Measurements from ENCODE around the gene KRTAP15-1. TPM values are rescaled to one million over a fixed set of nuclear protein-coding genes. Genes with fewer than 3 reads are reported as not detected.

The KRTAP15-1 gene
- polyA plus RNA-seq, 10 donors, result not detected

DNA sequence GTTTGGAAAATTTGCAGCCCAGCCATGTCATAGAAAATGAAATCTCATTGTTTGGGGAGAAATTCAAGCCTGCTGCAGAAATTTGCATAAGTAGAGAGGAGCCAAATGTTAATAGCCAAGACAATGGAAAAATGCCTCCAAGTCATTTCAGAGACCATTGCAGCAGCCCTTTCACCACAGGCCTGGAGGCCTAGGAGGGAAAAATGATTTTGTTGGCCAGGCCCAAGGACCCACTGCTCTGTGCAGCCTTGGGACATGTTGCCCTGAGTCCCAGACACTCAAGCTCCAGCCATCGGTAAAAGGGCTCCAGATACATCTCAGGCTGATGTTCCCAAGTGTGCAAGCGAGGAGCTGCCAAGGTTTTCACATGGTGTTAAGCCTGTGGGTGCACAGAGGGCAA, 46.1 kb downstream of the KRTAP15-1 start:
- DNase-seq, result no peak

DNA sequence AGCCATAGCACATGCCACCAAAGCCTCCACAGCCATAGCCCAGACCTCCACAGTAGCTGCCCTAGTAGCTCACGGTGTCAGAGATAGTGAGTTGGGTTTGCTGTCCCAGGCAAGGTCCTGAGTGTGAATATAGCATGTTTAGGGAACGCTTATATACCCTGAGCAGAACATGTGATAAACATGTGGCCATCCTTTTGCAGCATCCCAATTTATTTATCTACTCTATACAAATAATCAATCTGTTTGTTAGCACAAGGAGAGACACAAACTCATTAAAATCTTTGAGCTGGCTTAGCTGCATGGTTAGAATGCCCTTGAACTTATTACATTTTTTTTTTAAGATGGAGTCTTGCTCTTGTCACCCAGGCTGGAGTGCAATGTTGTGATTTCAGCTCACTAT, 47.3 kb downstream of the KRTAP15-1 start, which contains the start of gene KRTAP19-2:
TSS of gene KRTAP19-2 (minus strand) at position 101 of the 400 bp plus-strand sequence. CDS start at position 13, 88 bp downstream.
- no peak for DNase-seq

Other genes with a start within 250 kb of the KRTAP15-1 start
- 1 to 10 TPM in 2 of 10 donors, not detected in 8; 3.2 to 6.4 TPM for gene CLDN8, start 224.2 kb upstream of the KRTAP15-1 start, polyA plus RNA-seq (ENCODE audit: insufficient read length in 10 of 10)
- gene KRTAP24-1, start 157.3 kb upstream of the KRTAP15-1 start, polyA plus RNA-seq (ENCODE audit: insufficient read length in 10 of 10), result not detected
- not detected for gene KRTAP25-1, start 150.8 kb upstream of the KRTAP15-1 start, polyA plus RNA-seq (ENCODE audit: insufficient read length in 10 of 10)
- not detected for gene KRTAP26-1, start 120.0 kb upstream of the KRTAP15-1 start, polyA plus RNA-seq (ENCODE audit: insufficient read length in 10 of 10)
- gene KRTAP27-1, start 102.6 kb upstream of the KRTAP15-1 start, polyA plus RNA-seq (ENCODE audit: insufficient read length in 10 of 10), result not detected
- gene KRTAP23-1, start 91.7 kb upstream of the KRTAP15-1 start, polyA plus RNA-seq (ENCODE audit: insufficient read length in 10 of 10), result not detected
- gene KRTAP13-2, start 68.0 kb upstream of the KRTAP15-1 start, polyA plus RNA-seq (ENCODE audit: insufficient read length in 10 of 10), result not detected
- not detected for gene KRTAP13-1, start 44.2 kb upstream of the KRTAP15-1 start, polyA plus RNA-seq (ENCODE audit: insufficient read length in 10 of 10)
- not detected for gene KRTAP13-3, start 14.3 kb upstream of the KRTAP15-1 start, polyA plus RNA-seq (ENCODE audit: insufficient read length in 10 of 10)
- gene KRTAP13-4, start 10.1 kb upstream of the KRTAP15-1 start, polyA plus RNA-seq (ENCODE audit: insufficient read length in 10 of 10), result not detected
- not detected for gene KRTAP19-1, start 40.1 kb downstream of the KRTAP15-1 start, polyA plus RNA-seq (ENCODE audit: insufficient read length in 10 of 10)
- not detected for gene KRTAP19-2, start 47.2 kb downstream of the KRTAP15-1 start, polyA plus RNA-seq (ENCODE audit: insufficient read length in 10 of 10)
- not detected for gene KRTAP19-3, start 51.7 kb downstream of the KRTAP15-1 start, polyA plus RNA-seq (ENCODE audit: insufficient read length in 10 of 10)
- not detected for gene KRTAP19-4, start 56.9 kb downstream of the KRTAP15-1 start, polyA plus RNA-seq (ENCODE audit: insufficient read length in 10 of 10)
- gene KRTAP19-5, start 61.9 kb downstream of the KRTAP15-1 start, polyA plus RNA-seq (ENCODE audit: insufficient read length in 10 of 10), result not detected
- gene KRTAP19-6, start 101.6 kb downstream of the KRTAP15-1 start, polyA plus RNA-seq (ENCODE audit: insufficient read length in 10 of 10), result not detected
- not detected for gene KRTAP19-7, start 121.0 kb downstream of the KRTAP15-1 start, polyA plus RNA-seq (ENCODE audit: insufficient read length in 10 of 10)
- gene KRTAP22-2, start 150.1 kb downstream of the KRTAP15-1 start, polyA plus RNA-seq (ENCODE audit: insufficient read length in 10 of 10), result not detected
- gene KRTAP6-3, start 152.2 kb downstream of the KRTAP15-1 start, polyA plus RNA-seq (ENCODE audit: insufficient read length in 10 of 10), result not detected
- gene KRTAP6-2, start 158.6 kb downstream of the KRTAP15-1 start, polyA plus RNA-seq (ENCODE audit: insufficient read length in 10 of 10), result not detected
- not detected for gene KRTAP22-1, start 160.8 kb downstream of the KRTAP15-1 start, polyA plus RNA-seq (ENCODE audit: insufficient read length in 10 of 10)
- not detected for gene KRTAP6-1, start 173.7 kb downstream of the KRTAP15-1 start, polyA plus RNA-seq (ENCODE audit: insufficient read length in 10 of 10)
- not detected for gene KRTAP20-1, start 176.2 kb downstream of the KRTAP15-1 start, polyA plus RNA-seq (ENCODE audit: insufficient read length in 10 of 10)
- gene KRTAP20-4, start 180.4 kb downstream of the KRTAP15-1 start, polyA plus RNA-seq (ENCODE audit: insufficient read length in 10 of 10), result not detected
- gene KRTAP20-2, start 194.9 kb downstream of the KRTAP15-1 start, polyA plus RNA-seq (ENCODE audit: insufficient read length in 10 of 10), result not detected
- not detected for gene KRTAP20-3, start 202.6 kb downstream of the KRTAP15-1 start, polyA plus RNA-seq (ENCODE audit: insufficient read length in 10 of 10)

Measured in muscle of back (tissue), 11 donors.